Umbilical cord (tissue), 2 donors: ENCODE results near the gene HORMAD2. TPM values are rescaled to one million over a fixed set of nuclear protein-coding genes. Genes with fewer than 3 reads are reported as not detected.
"Not testable (repeated sequence)": the region's sequence is repeated elsewhere in the genome, so short reads cannot be mapped to it uniquely, and the experiment has no call there.

Experiments
- DNase-seq: peaks from one replicate; pipeline ENCODE4 v3.0.0-alpha.2; 2015; ENCODE audit warnings: low spot score
- total RNA-seq: library from RNA; depleted of rRNA; stranded (reverse); fragments of >200 nt; gene quantifications from one replicate; pipeline ENCODE4 v1.2.3, GENCODE V29; 2014; ENCODE audit warnings: low replicate concordance; ENCODE audit not compliant: insufficient read depth

The HORMAD2 gene
- total RNA-seq, 1 donor from 2014 or later, result 1.2 TPM

DNA sequence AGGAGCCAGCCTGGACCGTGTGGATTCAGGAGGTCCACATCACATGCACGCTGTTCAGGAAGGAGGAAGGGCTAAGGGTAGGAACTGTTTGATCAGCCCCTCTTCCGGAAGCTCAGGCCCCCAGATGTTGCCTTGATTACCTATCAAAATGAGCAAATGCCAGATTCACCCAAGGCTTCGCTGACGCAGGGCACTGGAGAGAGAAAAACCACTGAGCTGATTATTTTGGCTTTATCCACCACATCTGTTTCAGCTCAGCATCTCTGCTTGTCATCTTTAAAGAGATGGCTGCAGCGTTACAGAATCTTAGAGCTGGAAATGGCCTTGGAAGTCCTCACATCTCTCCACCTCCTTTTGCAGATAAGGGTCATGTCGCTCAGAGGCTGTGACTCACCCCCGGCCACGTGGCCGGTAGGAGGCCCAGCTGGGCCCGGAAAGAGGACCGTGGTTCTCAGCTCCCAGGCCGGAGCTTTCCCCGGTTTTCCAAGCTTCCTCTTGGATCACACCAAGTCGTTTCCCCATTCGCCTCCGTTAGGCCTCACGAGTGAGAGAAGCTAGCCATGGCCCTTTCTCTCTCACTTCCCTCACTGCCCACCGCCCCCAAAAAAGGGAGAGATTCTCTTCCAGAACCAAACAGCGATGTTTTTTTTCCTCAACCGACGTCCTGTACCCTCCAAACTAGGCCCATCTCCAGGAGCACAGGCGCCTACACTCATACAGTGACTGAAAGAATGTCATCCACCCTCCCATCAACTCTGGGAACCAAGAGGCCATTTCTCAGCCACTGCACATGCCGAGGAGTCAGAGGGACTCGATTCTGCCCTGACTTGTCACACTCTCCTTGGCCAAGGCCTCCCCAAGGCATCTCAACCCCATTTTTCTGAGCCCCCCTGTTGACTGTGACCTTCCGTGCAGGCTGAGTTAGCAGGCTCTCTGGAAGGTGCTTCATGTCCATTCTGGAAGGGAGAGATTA lies 128.7 kb downstream of the HORMAD2 start:
- DNase-seq, result peak; percentile 98

DNA sequence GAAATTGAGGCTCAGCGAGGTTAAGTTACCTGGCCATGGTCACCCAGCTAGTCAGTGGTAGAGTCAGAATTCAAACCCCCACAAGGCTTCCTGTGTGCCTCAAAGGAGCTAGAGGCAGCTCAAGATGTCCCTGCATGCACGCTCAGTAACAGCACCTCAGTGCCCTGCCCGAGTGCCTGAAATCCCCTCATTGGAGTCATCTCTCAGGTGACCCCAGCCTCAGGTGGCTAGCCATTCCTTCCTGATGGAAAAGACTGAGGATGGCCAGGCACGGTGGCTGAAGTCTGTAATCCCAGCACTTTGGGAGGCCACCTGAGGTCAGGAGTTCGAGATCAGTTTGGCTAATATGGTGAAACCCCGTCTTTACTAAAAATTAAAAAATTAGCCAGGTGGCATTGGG lies 129.4 kb downstream of the HORMAD2 start:
- no peak for DNase-seq

DNA sequence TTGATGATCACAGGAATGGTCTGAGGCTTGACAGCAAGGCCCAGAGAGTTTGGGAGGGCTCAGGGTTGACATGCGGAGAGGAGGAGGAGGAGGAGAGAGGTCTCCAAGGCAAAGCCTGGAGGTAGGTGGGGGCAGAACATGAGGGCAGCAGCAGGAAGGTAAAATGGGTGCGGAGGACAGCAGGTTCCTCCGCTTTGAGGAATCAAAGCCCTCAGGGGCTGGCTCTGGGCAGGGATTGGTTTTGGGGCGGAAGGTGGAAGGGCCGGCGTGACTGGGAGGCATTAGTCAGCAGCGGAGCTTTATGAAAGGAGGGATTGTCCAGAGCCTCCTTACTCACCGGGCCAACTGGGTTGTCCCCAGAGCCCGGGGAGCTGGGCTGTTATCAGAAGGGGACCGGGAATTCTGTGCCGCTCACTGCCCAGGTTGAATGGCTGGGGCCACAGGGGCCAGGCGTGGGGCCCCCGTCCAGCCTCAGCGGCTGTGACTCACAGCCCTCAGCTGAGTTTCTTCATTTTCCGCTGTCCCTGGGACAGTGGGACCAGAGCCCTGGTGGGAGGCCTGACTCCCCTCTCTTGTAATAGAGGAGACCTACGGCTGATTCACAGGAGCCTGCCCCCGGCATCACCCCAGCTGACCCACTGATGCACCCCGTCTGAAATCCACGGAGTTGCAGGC lies 130.1 kb downstream of the HORMAD2 start:
- peak; percentile 63 for DNase-seq

DNA sequence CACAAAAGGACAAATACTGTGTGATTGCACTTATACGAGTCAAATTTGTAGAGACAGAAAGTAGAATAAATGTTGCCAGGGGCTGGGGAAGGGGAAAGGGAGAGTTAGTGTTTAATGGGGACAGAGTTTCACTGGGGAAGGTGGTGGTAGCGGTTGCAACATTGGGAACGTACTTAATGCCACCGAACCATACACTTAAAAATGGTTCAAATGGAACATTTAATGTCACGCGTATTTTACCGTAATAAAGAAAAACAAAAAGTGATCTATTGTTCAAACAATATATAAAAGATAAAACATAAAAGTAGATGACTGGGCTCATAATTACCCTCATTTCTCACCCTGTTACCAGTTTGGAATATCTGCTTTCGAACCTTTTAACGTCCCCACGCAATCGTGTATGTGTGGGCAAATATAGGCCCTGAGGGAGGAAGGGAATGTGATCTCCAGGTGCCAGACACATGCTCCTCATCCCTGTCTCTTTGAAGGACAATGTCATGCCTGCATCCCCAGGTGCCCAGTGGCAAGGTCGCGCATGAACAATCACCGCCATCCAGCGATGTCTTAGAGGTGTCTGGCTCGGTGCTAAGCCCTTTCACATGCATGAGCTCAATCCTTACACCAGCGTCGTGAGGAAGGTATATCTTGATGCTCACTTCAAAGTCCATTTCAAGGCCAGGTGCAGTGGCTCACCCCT lies 131.0 kb downstream of the HORMAD2 start:
- DNase-seq, result no peak

DNA sequence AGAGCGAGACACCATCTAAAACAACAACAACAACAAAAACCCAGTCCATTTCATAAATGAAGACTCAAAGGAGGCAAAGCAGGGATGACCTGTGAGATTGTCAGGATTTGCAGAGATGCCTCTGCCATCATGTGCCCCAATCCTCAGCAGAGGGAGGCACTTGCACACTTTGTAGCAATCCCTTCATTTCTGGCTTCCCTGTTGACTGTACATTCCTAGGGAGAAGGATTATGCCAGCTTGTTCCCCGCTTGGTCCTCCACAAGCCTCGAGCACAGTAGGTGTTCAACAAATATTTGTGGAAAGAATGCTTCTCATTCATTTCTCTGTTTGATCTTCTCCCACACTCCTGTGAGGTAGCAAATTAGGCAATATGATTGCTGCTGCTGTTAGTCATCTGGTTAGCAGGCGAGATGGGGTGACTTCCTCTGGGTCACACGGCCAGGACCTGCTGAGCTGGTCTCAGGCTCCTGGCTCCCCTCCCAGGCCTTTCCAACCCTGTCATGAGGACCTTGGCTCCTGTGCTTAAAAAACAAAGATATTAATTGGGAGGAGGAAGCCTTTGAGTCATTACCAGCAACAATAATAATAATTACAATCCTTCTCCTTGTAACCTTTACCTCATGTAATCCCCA lies 132.2 kb downstream of the HORMAD2 start:
- DNase-seq, result peak; percentile 35

DNA sequence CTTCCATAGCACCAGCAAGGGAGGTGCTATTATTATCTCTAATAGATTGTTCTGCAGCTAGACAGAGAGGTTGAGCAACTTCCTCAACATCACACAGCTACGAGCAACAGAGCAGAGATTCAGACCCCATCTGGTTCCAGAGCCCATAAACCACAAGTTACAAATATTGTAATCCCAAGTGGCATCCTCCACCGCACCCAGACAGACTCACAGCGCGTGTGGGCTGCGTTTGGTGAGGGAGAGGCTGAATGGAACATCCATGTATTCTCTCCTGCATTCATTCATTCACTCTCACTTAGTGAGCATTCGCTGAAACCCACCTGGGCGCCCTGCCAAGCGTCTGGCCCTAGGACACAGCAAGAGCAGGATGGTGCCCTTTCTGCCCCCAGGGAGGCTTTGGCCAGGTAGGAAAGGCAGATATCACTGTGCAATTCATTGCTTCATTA lies 132.8 kb downstream of the HORMAD2 start:
- no peak for DNase-seq

DNA sequence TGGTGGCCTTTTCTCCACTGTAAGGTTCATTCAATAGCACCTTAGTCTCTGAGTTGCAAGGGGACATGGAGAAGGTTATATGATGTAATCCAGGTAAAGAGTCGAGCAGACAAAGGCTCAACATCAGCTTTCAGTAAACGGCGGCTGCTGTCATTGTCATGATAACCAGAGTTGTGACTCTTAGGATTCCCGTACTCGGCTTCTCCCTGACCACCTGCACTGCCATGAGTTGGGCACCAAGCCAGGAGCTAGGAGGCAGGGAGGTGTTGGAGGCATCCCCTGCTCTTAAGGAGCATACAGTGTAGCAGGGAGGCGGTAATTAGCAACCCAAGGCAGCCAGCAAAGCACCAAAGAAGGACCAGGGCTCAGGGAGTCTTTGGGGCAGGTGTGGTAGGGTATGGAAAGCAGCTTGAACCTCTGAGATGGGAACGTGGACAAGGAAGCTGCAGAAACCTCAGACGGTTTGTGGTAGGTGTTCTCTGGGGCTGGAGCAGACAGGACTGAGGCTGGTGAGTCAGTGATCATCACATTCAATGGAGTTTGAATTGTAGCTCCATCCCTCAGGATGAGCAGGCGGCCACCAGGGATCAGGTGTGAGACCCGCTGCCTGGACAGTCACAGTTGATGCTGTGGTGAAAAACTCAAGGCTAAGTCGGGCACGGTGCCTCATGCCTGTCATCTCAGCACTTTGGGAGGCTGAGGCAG lies 134.6 kb downstream of the HORMAD2 start:
- DNase-seq, result no peak

DNA sequence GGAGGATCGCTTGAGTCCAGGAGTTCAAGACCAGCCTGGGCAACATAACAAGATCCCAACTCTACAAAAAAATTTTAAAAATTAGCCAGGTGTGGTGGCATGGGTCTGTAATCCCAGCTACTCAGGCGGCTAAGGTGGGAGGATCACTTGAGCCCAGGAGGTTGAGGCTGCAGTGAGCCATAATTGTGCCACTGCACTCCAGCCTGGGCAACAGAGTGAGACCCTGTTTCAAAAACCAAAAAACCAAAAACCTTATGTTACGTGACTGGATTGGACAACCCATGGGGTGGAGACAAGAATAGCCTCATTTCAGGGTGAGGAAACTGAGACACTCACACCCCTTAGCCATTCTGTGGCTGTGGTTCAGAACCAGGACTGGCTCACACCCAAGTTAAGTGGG lies 136.0 kb downstream of the HORMAD2 start:
- DNase-seq, result not testable (repeated sequence)

DNA sequence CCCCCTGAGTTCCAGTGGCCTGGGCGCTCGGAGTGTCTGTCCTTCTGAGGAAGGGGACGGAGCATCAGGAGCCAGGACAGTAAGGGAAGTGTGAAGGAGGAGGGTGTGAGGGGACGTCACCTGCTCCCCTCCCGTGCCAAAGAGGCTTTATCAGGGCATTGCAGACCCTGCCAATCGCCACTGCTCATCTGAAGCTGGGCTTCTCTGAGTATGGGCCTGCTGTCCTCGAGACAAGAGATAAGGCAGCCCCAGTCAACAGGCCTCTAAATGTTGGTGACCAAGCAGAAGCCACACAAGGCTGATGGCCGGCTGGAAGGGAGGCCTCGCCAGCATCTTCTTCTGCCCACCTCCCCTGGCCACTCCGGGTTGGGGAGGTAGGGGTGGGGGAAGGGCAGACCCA lies 136.4 kb downstream of the HORMAD2 start:
- no peak for DNase-seq

DNA sequence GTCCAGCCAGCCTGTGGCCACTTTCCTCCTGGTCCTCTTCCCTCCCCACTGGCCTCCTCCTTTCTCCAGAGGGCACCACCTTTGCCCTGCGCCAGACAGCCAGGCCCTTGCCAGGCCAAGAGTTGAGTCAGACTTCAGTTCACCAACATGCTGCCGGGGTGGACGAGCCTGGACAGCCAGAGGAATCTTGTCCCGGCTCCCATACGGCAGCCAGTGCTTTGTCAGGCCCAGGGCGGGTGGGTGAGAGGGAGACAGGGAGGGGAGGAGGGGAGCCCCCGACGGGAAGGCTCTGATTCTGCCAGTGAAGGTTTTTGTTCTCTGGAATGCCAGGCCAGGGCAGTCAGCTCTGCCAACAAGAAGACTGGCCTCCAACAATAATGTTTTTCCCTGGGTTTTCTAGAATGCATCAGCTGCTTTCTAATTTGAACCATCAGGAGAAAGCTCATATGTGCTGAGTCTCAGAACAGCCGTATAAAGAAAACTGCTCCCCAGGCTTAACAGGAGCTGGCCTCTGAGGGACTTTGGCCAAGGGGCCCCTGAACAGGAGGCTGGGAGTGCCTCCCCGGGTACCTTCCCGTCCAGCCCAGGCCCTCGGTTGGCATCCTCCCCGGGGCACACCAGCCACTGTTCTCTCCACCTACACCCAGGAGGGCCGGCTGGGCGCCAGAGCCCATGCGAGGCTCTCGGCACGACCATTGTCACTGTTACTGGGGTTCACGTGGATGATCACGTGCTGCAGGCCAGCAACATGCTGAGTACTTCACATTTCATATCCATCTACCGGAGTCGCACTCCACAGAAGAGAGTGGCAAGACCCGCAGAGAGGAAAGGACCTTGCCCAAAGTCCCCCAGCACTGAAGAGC lies 137.7 kb downstream of the HORMAD2 start:
- DNase-seq, result peak; percentile 47

DNA sequence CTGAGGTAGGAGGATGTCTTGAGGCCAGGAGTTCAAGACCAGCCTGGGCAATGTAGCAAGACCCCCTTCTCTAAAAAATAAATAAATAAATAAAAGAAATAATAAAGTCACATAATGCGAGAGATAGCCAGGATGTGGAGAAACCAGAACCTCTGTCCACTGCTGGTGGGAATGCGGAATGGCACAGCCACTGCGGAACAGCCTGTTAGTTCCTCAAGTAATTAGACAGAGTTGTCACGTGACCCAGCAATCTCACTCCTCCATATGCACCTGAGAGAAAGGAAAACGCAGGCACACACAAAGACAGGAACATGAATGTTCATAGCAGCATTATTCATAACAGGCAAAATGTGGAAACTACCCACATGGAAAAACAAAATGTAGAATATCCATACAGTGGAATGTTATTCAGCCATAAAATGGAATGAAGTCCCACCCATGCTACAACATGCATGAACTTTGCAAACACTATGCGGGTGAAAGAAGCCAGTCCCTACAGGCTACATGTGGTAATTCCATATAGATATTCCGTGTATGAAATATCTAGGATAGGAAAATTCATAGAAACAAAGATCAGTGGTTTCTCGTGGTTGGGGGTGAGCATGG lies 138.9 kb downstream of the HORMAD2 start:
- DNase-seq, result no peak

DNA sequence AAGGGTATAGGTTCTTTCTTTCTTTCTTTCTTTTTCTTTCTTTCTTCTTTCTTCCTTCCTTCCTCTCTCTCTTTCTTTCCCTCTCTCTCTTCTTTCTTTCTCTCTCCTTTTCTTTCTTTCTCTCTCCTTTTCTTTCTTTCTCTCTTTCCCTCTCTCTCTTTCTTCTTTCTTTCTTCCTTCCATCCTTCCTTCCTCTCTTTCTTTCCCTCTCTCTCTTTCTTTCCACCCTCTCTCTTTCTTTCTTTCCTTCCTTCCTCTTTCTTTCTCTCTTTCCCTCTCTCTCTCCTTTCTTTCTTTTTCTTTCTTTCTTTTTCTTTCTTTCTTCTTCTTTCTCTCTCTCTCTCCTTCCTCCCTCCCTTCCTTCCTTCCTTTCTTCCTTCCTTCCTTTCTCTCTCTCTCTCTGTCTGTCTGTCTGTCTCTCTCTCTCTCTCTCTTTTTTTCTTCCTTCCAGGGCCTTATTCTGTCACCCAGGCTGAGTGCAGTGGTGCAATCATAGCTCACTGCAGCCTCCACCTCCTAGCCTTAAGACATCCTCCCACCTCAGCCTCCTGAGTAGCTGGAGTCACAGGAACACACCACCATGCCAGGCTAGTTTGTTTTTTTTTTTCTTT lies 139.5 kb downstream of the HORMAD2 start:
- no peak for DNase-seq

DNA sequence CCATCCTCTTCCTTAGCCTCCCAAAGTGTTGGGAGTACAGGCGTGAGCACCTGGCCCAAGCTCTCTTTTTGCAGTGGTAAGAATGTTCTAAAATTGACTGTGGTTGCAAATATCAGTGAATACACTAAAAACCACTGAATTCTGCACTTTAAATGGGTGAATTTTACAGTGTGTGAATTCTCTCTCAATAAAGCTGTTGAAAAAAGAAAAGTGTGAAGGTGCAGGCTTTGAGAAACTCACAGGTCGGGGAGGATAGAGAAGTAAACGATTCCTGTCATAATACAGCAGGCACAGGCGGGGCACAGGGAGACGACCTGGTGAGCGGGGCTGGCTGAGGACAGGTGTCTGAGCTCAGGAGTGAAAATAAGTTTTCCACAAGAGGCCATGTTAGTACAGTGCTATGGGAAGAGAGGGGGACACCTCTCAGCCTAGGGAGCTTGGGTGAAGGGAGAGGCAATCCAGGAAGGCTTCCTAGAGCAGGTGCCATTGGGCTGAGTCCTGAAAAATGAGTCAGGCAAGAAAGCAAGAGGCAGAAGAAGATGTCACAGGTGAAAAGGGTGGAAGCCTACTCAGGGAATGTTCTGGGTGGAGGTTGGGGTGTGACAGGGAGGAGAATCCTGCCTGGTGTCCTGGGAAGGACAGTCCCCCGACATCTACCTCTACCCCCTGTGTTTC lies 140.2 kb downstream of the HORMAD2 start:
- no peak for DNase-seq

DNA sequence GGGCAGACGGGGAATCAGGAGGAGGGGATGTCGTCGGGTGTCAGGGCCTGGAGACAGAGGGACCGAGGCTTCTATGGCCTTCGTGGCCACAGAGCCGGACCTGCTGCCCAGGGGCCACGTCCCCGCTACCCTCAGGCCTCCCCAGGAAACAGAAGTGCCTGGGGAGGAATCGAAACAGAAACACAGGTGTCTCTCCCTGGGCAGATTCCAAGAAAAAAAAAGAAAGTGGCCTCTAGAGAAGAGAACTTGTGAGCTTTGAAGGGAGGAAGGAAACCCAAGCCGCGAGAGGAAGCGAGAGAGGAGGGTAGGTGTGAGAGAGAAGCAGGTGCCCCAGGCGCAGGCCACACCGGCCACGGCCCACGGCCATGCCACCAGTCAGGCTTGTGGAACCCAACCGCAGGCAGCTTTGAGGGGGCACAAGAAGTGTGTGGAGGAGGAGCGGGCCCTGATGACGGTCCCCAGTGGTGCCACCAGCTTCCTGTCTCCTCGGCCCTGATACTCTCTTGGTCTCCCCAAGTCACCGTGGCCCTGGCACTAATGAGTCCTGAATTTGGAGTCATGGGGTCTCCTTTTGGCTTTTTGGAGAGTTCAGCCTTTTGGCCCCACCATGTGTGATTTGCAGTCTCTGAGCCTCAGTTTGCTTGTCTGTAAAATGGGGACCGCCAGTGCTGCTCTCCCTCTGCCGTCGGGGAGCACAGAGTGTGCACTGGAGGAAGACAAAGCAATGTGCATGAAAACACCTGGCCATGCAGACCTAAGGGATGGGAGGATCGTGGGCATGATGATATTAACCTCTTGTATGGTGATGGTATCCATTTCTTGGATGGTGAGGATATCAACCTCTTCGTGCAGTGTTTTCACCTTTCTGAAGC lies 141.1 kb downstream of the HORMAD2 start:
- no peak for DNase-seq

DNA sequence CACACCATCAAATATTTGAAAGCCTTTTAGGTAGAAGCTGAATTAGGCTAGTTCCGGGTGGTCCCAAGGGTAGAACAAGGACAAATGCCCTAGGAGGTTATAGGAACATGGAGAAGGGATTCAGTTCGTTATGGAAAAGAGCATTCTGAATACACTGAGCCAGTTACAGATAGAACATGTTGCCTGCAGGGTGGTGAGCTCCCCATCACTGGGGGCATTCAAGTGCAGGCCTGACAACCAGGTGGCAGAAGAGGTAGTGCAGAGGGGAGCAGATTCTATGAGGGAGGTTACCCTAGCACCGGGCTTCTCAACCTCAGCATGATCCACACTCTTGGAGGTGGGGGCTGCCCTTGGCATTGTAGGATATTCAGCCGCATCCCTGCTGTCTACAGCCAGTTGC lies 142.1 kb downstream of the HORMAD2 start:
- no peak for DNase-seq

DNA sequence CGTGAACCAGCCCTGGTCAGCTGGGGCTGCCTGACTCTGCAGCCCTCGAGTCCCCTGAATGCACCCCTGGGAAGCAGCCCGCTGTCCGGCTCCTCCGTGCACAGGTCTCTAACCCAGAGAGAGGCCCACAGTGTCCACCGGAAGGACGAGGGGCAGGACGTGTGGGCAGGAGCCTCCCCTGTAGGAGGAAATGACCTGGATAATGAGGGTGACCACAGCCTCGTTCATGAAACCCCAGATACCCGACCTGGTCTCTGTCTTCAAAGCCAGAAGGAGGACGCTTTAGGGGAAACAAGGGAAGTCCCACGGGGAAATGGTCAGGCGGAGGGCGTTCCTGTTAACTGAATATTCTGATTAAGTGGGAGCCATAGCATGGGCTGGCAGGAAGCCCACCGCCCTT lies 143.0 kb downstream of the HORMAD2 start:
- no peak for DNase-seq

DNA sequence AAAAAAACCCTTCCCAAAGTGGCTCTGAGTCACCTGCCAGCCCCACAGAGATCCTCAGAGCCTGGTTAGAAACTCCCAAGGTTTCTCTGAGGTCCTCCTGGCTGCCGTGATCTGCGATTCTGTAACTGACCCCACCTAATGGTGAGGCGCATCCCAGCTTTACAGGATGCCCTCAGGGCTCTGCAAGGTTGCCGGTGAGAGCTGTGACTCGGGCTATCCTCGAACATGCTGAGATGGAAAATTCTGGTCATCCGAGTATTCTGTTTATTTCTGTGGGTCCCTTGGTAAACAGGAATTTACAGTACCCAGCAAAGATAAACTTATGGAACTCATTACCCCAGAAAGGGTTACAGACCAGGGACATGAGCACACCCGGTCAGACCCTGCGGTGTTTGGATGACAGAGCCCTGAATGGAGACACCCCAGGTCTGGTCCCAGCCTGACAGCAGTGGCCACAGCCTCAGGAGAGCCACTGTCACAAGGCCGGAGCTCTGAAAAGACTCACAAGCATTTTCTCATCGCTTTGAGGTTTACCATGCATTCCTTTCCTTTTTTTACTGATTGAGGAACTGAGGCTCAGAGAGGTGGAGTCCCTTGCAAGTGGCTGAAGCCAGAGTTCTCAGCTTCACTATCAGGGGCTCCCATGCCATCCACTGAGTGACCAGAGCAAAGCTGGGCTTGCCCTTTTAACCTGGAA lies 144.0 kb downstream of the HORMAD2 start:
- DNase-seq, result no peak
